Neural progenitor cell (in vitro differentiated cells): ENCODE results near the gene ARHGAP15.

Source experiments
- CTCF ChIP-seq: fragments of 200-600 bp; sonication (generic); IDR thresholded peaks from 2 replicates; pipeline ENCODE4 v1.5.1; 2017; ENCODE audit warnings: antibody characterized with exemption, mild to moderate bottlenecking
- EZH2 ChIP-seq: fragments of 200-600 bp; sonication (generic); IDR thresholded peaks from 2 replicates; pipeline ENCODE4 v1.6.1; 2017; ENCODE audit warnings: antibody characterized with exemption, mild to moderate bottlenecking, moderate library complexity

- no peak for TF ChIP-seq CTCF
- no peak for TF ChIP-seq EZH2
These were observed 492.9 kb downstream of the ARHGAP15 start for GRCh38 chr2:143622106-143622505.
